ENCODE results near the gene GBGT1. TPM values are rescaled to one million over a fixed set of nuclear protein-coding genes. Genes with fewer than 3 reads are reported as not detected.

The GBGT1 gene
- total RNA-seq, 1 donor from 2014 or later, result 98.4 TPM

GRCh38 chr9:133133681-133134387 is 29.9 kb downstream of the GBGT1 start:
- H3K9me3 Mint-ChIP-seq (ENCODE audit: unreplicated experiment), result no peaks in the 10 kb centered on the region
- no peak for TF ChIP-seq CTCF (IDR thresholded peaks at IDR 0.05; ENCODE audit: unreplicated experiment)
- peak; percentile 78 for DNase-seq (ENCODE audit: low spot score)
- peaks cover 27% of the 10 kb centered on the region for H3K4me1 Mint-ChIP-seq (ENCODE audit: unreplicated experiment)
- H3K36me3 Mint-ChIP-seq (ENCODE audit: low read depth, unreplicated experiment), result peaks cover 10% of the 10 kb centered on the region
- H3K27ac Mint-ChIP-seq (ENCODE audit: unreplicated experiment), result peak overlapping the region; percentile 100
- H3K27me3 Mint-ChIP-seq (ENCODE audit: unreplicated experiment), result peaks cover 14% of the 10 kb centered on the region
- H3K4me3 Mint-ChIP-seq (ENCODE audit: unreplicated experiment), result no peak overlapping the region

GRCh38 chr9:133132174-133132573 is 31.5 kb downstream of the GBGT1 start:
- Mint-ChIP-seq H3K9me3 (ENCODE audit: unreplicated experiment) (no peaks in the 10 kb centered on the region), H3K27ac (ENCODE audit: unreplicated experiment) (peak overlapping the region; percentile 89), H3K4me1 (ENCODE audit: unreplicated experiment) (peaks cover 27% of the 10 kb centered on the region), H3K36me3 (ENCODE audit: low read depth, unreplicated experiment) (peaks cover 10% of the 10 kb centered on the region), H3K4me3 (ENCODE audit: unreplicated experiment) (peak overlapping the region; percentile 69), H3K27me3 (ENCODE audit: unreplicated experiment) (peaks cover 17% of the 10 kb centered on the region)
- no peak for TF ChIP-seq CTCF (IDR thresholded peaks at IDR 0.05; ENCODE audit: unreplicated experiment)
- no peak for DNase-seq (ENCODE audit: low spot score)

GRCh38 chr9:133131506-133131905 is 32.2 kb downstream of the GBGT1 start:
- peaks cover 27% of the 10 kb centered on the region for H3K4me1 Mint-ChIP-seq (ENCODE audit: unreplicated experiment)
- no peak for TF ChIP-seq CTCF (IDR thresholded peaks at IDR 0.05; ENCODE audit: unreplicated experiment)
- peaks cover 17% of the 10 kb centered on the region for H3K27me3 Mint-ChIP-seq (ENCODE audit: unreplicated experiment)
- DNase-seq (ENCODE audit: low spot score), result no peak
- peaks cover 10% of the 10 kb centered on the region for H3K36me3 Mint-ChIP-seq (ENCODE audit: low read depth, unreplicated experiment)
- H3K27ac Mint-ChIP-seq (ENCODE audit: unreplicated experiment), result peak overlapping the region; percentile 89
- H3K9me3 Mint-ChIP-seq (ENCODE audit: unreplicated experiment), result no peaks in the 10 kb centered on the region
- H3K4me3 Mint-ChIP-seq (ENCODE audit: unreplicated experiment), result no peak overlapping the region

- Mint-ChIP-seq H3K27ac (ENCODE audit: unreplicated experiment) (no peak overlapping the region), H3K4me1 (ENCODE audit: unreplicated experiment) (peaks cover 23% of the 10 kb centered on the region), H3K27me3 (ENCODE audit: unreplicated experiment) (peaks cover 12% of the 10 kb centered on the region), H3K36me3 (ENCODE audit: low read depth, unreplicated experiment) (peaks cover 6% of the 10 kb centered on the region), H3K4me3 (ENCODE audit: unreplicated experiment) (no peak overlapping the region), H3K9me3 (ENCODE audit: unreplicated experiment) (no peaks in the 10 kb centered on the region)
- DNase-seq (ENCODE audit: low spot score), result no peak
- TF ChIP-seq CTCF (IDR thresholded peaks at IDR 0.05; ENCODE audit: unreplicated experiment), result no peak
These were observed 32.9 kb downstream of the GBGT1 start for GRCh38 chr9:133130685-133131244.

Data from endothelial cell (in vitro differentiated cells).